DMS114 treated with DMSO at 0.1 percent for 48 hours (cell line): ENCODE data around the gene CEND1.
A peak's percentile ranks its signal among the peaks of the same experiment; 100 is the strongest.

Experiments used
- DNase-seq: peaks from one replicate; lab custom pipeline; 2025; ENCODE audit not compliant: unreplicated experiment; lab: John Stamatoyannopoulos, UW

Gene CEND1

DNA sequence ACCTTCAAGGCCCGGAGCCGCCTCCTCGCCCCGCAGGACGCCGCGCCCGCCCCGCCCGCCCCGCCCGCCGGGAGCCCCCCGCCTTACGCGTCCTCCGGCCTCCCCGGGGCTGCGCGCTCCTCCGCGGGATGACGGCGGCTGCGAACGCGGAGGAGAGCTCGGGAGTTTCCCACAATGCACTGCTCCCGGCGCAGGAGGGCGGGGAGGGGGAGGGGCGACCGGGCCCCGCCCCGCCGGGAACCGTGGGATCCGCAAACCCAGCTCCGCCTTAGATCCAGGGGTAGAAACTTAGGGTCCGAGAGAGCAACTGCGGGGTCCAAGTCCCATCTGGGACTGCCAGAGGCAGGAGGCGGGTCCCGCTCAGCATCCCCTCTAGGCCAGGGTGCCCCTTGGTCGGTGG lies at the start of gene CEND1:
Gene CEND1, minus strand, starts transcription at position 148 of the 400 bp plus-strand sequence. CDS start 1,514 bp downstream, outside the sequence.
- no peak for DNase-seq

DNA sequence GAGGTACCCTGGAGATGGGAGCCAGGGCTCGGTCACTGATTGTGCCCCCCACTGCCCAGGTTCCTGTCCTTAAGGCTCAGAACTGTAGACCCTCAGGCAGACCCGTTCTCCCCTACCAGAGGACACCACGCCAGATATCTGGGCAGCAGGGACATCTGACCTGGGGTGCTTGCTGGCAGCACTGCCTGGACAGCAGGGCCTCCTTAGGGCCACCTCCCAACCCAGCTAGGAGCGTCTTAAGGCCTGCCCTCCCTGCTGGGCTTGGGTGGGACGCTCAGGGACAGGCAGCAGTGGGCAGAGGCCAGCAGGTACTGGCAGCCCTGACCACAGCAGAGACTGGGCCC lies 49.4 kb upstream of the CEND1 start:
- no peak for DNase-seq

DNA sequence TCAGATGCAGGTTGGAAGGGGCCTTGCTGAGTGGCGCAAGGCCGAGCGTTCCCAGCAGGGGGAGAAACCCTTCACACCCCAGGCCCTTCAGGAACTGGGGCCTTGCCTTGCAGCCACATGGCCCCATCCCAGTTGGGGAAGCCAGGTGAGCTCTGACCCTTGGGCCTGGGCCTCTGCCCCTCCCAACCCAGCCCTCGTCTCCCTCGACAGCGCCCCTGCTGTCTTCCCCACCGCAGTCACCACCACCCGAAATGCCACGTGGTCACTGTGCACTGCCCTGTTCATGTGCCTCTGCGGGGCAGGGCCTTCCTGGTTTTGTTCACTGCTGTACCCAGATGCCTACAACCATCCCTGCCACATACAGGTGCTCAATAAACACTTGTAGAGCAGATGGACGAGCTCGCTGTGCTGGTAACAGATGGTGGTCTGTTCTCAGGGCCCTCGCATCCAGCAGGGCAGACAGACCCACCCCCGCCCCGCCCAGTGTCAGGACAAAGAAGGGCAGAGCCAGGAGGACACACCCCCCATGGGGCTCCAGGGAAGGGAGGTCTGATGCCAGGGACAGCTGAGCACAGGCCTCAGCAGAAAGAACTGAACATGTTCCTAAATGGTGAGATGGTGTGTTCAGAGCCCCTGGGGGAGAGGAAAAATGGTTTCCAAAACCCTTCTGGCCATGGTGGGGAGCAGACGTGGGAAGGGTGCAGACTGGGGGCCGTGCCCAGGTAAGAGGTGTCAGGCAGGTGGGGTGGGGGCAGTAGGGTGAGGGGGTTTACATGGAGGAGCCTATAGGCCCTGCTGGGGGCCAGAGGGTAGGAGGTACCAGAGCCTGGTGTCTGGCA lies 48.8 kb upstream of the CEND1 start:
- no peak for DNase-seq

DNA sequence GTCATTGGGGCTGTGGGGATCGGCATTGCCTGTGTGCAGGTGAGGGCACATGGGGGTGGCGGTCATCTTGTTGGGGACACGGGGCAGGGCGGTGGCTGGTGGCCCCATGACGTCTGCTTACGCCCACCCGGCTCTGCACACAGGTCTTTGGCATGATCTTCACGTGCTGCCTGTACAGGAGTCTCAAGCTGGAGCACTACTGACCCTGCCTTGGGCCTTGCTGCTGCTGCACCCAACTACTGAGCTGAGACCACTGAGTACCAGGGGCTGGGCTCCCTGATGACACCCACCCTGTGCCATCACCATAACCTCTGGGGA lies 48.1 kb upstream of the CEND1 start:
- no peak for DNase-seq

DNA sequence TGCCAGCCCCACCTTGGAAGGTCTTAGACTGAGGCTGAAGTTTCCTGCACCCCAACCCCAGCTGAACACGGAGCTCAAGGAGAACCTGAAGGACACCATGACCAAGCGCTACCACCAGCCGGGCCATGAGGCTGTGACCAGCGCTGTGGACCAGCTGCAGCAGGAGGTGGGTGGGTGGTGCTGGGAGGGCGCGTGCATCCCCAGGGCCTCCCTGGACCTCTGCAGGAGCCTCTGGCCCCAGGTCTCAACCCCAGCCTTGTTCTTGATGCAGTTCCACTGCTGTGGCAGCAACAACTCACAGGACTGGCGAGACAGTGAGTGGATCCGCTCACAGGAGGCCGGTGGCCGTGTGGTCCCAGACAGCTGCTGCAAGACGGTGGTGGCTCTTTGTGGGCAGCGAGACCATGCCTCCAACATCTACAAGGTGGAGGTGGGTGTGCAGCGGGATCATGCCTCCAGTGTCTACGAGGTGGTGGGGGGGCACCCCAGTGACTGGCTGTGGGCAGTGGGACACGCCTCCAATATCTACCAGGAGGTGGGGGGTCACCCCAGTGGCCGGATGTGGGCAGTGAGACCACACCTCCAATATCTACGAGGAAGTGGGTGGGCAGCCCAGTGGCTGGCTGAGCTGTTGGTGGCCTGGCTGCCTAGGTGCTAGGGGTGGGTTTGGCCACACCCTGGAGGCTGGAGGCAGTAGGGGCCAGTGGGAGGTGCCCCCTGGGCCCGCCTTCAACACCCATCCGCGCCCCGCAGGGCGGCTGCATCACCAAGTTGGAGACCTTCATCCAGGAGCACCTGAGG lies 47.5 kb upstream of the CEND1 start:
- no peak for DNase-seq

DNA sequence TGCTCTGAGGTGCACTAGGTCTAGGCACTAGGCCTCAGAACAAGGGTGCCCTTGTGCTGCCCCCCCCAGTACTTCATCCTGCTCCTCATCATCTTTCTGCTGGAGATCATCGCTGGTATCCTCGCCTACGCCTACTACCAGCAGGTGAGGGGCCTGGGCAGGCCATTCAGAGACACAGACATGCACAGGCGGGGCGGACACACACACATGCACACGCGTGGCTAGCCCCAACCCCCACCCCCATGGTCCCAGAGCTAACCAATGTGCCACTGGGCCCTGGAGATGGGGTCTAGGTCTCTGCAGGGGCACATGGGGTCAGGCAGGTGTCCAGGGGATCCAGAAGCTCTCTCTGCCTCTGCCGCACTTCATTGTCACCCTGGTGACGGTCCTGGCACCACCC lies 46.8 kb upstream of the CEND1 start:
- no peak for DNase-seq

DNA sequence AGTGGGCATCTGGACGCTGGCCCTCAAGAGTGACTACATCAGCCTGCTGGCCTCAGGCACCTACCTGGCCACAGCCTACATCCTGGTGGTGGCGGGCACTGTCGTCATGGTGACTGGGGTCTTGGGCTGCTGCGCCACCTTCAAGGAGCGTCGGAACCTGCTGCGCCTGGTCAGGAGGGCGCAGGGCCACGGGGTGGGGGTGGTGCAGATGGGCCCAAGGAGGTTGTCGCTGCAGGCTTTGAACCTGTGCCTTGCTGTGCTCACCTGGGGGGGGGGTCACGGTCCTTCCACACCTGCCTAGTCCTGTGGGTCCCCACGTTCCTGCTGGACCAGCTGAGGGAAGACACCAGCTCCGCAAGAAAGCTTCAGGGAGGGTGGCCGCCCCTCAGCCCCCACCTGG lies 46.4 kb upstream of the CEND1 start:
- no peak for DNase-seq

DNA sequence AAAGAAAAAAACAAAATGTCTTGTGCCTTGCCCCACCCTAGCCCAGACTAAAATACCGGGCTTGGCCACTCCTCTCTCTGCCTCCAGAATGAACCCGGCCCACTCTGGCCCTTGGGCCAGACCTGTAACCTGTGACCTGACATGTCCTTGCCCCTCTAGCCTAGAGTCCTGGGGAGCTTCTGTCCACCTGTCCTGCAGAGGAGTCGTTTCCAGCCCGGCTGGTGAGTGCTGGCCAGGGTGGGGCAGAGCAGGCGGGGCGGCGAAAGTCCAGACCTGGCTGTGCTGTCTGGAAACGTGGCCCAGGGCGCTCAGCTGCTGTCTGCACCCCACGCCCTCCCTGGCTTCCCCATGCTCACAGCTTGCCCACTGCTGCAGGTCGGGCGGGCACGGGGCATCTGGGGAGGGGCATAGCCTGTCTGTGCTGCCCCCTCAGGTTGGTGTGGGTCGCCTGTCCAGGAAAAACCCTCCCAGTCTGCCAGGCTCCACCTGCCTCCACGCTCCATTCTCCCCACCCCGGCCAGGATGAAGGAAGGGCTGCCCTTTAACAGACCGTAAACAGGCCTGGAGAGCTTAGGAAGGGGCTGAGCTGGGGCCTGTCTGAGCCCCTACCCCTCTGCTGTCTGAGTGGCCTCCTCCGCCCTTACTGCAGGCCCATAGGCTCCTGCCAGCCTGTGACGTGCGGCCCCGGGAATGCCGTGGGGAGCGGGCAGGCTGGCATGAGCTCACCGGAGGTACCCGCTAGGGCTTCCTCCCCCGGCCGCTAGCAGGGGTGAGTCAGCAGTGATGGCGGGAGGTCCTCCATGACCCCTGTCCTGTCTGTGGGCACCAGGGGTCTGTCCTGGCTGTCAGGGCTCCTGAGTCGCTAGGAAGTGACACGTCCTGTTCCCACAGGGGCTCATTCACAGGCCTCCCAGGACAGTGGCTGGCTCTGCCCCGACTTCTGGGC lies 44.8 kb upstream of the CEND1 start:
- DNase-seq = no peak

DNA sequence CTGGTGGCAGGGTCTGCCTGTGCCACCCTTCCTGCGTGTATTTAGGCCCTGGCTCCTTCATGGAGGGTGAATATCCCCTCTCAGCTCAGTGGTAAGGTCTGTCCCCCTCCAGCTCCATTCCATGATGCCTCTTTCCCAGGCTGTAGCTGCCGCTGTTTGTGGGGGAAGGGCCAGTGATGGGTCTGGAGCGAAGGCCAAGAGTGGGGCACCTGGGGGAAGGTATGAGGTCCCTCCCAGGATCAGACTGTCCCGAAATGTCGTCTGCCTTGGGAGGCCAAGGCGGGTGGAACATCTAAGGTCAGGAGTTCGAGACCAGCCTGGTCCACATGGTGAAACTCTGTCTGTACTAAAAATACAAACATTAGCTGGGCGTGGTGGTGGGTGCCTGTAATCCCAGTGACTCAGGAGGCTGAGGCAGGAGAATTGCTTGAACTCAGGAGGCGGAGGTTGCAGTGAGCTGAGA lies 44.0 kb upstream of the CEND1 start:
- DNase-seq = no peak

DNA sequence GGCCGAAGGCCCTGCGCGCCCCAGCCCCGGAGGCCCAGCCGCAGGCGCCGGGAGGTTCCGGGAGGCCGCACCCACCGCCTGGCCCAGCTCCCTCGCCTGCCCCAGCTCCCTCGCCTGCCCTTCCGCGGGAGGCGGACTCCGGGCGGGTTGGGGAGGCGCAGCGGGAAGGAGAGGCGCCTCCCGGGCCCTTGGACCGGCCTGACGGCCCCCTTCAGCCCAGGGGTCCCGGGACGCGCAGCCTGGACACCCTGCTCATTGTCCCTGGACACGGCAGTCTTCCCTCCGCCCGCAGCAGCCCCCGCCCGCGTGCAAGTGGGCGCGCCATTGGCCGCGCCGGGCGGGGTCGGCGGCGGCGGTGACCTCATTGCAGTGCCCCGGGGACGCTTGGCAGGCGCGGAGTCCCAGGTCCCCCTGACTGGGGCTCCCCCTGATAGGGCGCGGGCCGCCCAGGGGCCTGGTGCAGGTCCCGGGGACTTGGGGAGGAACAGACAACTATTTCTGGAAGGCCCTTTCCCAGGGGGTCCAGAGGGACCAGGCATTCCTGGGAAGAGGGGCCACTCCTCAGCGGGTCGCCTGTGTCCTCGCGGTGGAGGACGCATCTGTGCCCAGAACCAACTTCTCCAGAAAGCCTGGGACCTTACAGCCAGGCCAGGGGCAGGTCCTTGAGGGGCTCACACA lies 43.4 kb upstream of the CEND1 start:
- DNase-seq = no peak

DNA sequence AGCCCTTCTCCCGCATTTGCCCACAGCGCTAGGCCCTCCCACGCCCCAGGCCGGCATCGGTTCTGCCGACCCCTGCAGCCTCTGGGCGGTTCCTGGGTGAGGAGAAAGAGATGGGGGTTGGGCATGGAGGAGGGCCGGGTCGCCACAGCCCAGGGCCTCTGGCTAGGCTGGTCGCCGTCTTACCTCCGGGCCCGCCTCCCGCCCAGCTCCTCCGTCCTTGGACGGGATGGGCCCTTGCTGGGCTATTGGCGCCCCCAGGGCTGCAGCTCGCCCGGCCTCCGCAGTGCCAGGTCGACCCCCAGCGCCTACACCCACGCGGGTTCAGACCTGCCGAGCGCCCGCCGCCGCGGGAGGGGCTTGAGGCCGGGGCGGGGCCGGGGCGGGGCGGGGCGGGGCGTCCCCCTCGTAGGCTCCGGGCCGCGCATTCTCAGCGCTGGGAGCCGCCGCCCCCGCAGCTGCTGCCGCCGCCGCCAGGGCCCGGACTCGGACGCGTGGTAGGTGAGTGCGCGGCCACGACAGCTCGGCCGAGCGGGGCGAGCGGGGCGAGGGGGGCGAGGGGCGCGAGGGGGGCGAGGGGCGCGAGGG lies 42.7 kb upstream of the CEND1 start, which contains the start of gene CD151:
Gene CD151, plus strand, starts transcription at position 424 of the 585 bp plus-strand sequence. CDS start 3,118 bp downstream, outside the sequence.
- peak; percentile 16 for DNase-seq

DNA sequence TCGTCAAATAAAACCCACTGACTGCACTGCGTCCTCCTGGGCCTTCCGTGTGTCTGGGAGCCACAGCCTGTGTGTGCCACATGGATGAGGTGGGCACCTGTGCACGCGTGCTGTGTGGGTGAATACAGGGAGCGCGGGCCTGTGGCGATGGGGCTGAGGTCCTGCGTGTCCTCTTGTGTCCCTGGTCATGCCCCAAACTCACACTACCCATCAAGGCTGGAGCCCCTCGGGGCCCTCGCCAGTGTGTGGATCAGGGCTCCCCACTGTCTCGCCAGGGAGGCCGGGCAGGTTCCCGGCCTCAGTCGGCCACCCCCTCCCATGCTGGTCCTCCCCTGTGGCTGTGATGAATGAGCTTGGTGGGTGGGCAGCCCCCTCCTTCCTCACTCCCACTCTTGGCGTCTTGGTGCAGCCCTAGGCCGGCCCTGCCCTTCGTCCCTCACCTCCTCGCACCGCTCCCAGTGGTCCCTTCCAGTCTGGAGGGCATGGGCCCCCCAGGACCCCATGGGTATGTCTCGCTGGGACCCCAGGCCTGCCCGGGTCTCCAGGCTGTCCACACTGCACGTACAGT lies 42.2 kb upstream of the CEND1 start:
- no peak for DNase-seq

DNA sequence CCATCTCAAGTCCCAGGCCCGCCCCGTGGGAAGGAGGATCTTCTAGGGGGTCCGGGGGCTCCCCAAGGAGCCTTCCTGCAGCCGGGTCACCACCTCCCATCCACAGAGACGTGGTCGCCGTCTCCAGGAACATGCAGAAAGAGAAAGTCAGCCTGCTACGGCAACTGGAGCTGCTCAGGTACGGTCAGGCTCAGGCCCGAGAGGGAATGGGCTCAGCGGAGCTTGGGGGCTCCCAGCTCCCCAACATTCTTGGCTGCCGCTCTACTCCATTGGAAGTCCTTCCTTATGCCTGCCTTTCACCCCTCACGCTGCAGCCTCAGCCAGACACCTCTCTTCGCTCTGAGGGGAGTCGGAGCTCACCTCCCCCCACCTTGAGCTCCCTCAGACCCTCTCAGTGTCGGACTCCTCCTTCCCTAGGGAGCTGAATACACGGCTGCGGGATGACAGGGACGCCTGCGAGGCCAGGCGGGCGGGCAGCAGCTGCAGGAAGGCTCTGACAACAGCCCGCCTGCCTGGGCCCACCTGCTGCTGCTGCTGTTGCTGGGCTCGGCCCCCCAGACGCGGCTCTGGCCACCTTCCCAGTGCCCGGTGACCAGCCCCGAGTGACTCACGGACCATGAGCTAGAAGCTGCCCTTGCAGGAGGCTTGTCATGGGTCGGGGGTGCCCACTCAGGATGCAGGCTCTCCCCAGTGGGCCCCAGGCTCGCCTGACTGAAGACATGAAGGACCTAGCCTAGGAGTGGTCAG lies 41.4 kb upstream of the CEND1 start:
- no peak for DNase-seq

DNA sequence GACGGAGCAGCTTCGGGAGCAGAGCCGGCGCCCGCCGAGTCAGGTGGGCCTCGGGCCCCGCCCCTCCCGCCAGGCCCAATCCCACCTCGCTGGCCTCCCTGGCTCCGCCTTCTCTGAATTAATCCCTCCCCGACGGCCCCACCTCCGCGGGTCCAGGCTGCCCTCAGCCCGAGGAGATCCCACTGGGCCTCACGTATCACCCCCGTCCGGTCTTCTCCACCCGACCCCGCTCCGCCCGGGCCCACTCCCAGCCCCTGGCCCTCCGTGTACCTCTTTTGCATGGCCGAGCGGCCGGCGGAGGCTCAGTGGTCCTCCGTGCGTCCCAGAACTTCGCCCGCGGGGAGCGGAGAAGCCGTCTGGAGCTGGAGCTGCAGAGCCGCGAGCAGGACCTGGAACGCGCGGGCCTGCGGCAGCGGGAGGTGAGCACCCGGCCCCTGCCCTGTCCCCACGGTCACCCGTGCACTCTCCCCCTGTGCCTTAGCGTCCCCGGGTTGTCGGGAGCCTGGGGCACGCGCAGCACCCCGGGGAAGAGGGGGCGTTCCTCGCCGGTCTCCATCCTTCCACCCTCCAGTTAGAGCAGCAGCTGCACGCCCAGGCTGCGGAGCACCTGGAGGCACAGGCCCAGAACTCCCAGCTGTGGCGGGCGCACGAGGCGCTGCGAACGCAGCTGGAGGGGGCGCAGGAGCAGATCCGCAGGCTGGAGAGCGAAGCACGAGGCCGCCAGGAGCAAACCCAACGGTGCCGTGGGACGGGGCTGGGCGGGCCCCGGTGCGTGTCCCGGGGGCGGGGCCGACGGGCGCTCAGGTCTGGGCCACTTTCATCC lies 40.6 kb upstream of the CEND1 start:
- no peak for DNase-seq

DNA sequence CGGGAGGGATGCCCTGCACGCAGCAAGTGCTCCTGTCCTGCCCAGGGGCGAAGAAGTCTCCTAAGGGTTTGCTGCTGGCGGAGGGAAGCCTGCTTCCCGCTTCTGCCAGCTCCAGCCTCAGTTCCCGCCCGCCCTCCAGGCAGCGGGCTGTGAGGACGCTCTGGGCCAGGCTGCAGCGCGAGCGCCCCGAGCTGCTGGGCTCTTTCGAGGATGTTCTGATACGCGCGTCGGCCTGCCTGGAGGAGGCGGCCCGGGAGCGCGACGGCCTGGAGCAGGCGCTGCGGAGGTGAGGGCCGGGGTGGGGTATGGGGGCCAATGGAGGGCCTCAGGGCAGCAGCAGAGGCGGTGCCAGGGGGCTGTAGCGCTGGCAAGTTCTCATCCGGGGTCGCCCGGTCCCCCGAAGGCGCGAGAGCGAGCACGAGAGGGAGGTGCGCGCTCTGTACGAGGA lies 40.0 kb upstream of the CEND1 start:
- DNase-seq = no peak

DNA sequence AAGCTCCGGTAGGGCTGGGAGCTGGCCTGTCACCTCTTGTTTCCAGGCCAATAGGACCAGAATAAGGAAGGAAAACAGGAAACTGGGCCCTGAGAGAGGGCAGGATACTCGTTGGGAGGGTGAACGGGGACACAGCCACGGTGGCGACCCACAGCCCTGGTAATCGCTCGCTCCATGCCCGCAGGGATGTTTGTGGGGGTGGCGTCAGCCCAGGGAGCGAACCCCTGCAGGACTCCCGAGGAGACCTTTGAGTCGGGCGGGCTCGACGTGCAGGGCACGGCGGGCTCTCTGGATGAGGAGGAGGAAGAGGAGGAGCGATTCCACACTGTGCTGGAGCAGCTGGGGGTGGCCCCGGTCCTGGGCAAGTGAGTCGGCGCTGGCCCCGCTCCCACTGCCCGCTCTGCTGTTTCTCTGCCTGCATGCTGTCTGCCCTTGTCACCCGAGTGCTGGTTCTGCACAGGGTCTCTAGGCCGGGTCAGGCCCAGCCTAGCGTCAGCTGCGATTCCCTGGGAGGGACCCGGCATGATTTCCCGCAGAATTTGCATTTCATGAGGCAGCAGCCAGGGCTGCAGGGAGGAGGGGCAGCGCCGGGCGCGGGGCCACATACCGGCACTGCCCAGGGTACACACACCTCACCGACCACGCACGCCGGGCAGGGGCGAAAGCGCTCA lies 39.4 kb upstream of the CEND1 start:
- DNase-seq = no peak

DNA sequence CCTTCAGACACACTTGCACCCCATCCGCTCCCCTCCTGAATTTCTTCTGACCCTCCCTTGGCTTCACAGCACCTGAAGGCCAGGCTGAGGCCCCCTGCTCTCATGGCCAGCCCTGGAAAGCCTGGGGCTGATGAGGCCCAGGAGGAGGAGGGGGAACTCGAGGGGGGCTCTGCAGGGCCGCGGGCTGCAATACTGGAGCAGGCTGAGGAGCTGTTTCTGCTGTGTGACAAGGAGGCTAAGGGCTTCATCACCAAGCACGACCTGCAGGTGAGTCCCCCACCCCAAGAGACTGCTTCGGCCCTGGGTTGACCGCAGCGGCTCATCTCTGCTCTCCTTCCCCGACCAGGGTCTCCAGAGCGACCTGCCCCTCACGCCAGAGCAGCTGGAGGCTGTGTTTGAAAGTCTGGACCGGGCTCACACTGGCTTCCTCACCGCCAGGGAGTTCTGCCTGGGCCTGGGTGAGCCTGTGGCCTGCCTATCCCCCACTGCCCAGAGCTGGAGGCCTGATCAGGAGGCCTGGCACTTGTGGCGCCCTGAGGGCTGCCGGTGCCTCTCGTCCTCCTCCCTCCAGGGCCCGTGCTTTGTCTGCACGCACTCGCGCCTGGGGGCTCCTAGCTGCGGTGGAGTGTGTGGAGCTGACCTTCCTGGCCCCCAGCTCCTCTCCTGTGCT lies 38.8 kb upstream of the CEND1 start:
- DNase-seq = no peak
